H9 (cell line): ENCODE data around the gene GTF2F2. TPM values are rescaled to one million over a fixed set of nuclear protein-coding genes. Genes with fewer than 3 reads are reported as not detected.

Source experiments
- DNase-seq: peaks from one replicate; pipeline ENCODE4 v3.0.0-alpha.2; 2017
- H2AFZ ChIP-seq: one replicate; pipeline ENCODE4 v1.6.1; 2013; ENCODE audit warnings: mild to moderate bottlenecking, low read length, control low read depth, moderate library complexity
- H2AK5ac ChIP-seq: 2 replicates; pipeline ENCODE4 v1.6.1; 2013; ENCODE audit warnings: low read length, control low read depth, mixed read lengths; ENCODE audit not compliant: insufficient read length
- H2BK120ac ChIP-seq: one replicate; pipeline ENCODE4 v1.6.1; 2013; ENCODE audit warnings: low read depth, mild to moderate bottlenecking, low read length, control low read depth, inconsistent platforms; ENCODE audit not compliant: poor library complexity, severe bottlenecking
- H2BK12ac ChIP-seq: 2 replicates; pipeline ENCODE4 v1.6.1; 2013; ENCODE audit warnings: low read length, control low read depth, mixed read lengths, low read depth; ENCODE audit not compliant: insufficient read length
- H2BK15ac ChIP-seq: 2 replicates; pipeline ENCODE4 v1.6.1; 2013; ENCODE audit warnings: low read depth, low read length, control low read depth
- H2BK20ac ChIP-seq: one replicate; pipeline ENCODE4 v1.6.1; 2013; ENCODE audit warnings: low read depth, mild to moderate bottlenecking, low read length, control low read depth, inconsistent platforms; ENCODE audit not compliant: poor library complexity, severe bottlenecking
- H2BK5ac ChIP-seq: 2 replicates; pipeline ENCODE4 v1.6.1; 2013; ENCODE audit warnings: low read length, control low read depth, mixed read lengths; ENCODE audit not compliant: insufficient read length
- H3K14ac ChIP-seq: 2 replicates; pipeline ENCODE4 v1.6.1; 2013; ENCODE audit warnings: low read length, control low read depth; ENCODE audit not compliant: insufficient read depth
- H3K18ac ChIP-seq: 2 replicates; pipeline ENCODE4 v1.6.1; 2013; ENCODE audit warnings: low read depth, mild to moderate bottlenecking, mixed read lengths, low read length, control low read depth; ENCODE audit not compliant: insufficient read length
- H3K23ac ChIP-seq: 2 replicates; pipeline ENCODE4 v1.6.1; 2013; ENCODE audit warnings: low read length, control low read depth, mixed read lengths, low read depth; ENCODE audit not compliant: insufficient read length
- H3K23me2 ChIP-seq: 2 replicates; pipeline ENCODE4 v1.6.1; 2013; ENCODE audit warnings: low read depth, mild to moderate bottlenecking, mixed read lengths, low read length, control low read depth; ENCODE audit not compliant: insufficient read length, poor library complexity, severe bottlenecking
- H3K27ac ChIP-seq: 2 replicates; pipeline ENCODE4 v1.5.1; 2013; ENCODE audit warnings: low read length, control low read depth, mixed read lengths, low read depth; ENCODE audit not compliant: insufficient read length
- H3K27me3 ChIP-seq: 2 replicates; pipeline ENCODE4 v1.6.1; 2013; ENCODE audit warnings: low read length, control low read depth, inconsistent platforms; ENCODE audit not compliant: insufficient read depth
- H3K4ac ChIP-seq: 2 replicates; pipeline ENCODE4 v1.6.1; 2013; ENCODE audit warnings: low read depth, mild to moderate bottlenecking, control low read depth, inconsistent platforms, low read length, moderate library complexity
- H3K4me1 ChIP-seq: 2 replicates; pipeline ENCODE4 v1.6.1; 2013; ENCODE audit warnings: low read length, control low read depth, inconsistent platforms; ENCODE audit not compliant: insufficient read depth
- H3K4me2 ChIP-seq: 2 replicates; pipeline ENCODE4 v1.6.1; 2013; ENCODE audit warnings: low read length, control low read depth, mixed read lengths; ENCODE audit not compliant: insufficient read length, insufficient read depth
- H3K56ac ChIP-seq: 2 replicates; pipeline ENCODE4 v1.6.1; 2013; ENCODE audit warnings: low read depth, mild to moderate bottlenecking, mixed read lengths, low read length, control low read depth; ENCODE audit not compliant: insufficient read length
- H3K79me1 ChIP-seq: 2 replicates; pipeline ENCODE4 v1.6.1; 2013; ENCODE audit warnings: low read depth, mild to moderate bottlenecking, moderate library complexity, low read length, control low read depth, inconsistent platforms; ENCODE audit not compliant: insufficient read depth, poor library complexity, severe bottlenecking
- H3K79me2 ChIP-seq: 2 replicates; pipeline ENCODE4 v1.6.1; 2013; ENCODE audit warnings: low read length, control low read depth, inconsistent platforms; ENCODE audit not compliant: insufficient read depth
- H3K9ac ChIP-seq: 2 replicates; pipeline ENCODE4 v1.6.1; 2013; ENCODE audit warnings: low read length, control low read depth, mixed read lengths; ENCODE audit not compliant: insufficient read length; ENCODE audit errors: extremely low read depth
- H3K9me3 ChIP-seq: one replicate; pipeline ENCODE4 v1.6.1; 2013; ENCODE audit warnings: low read depth, low read length, inconsistent platforms; ENCODE audit not compliant: control insufficient read depth
- H3T11ph ChIP-seq: one replicate; pipeline ENCODE4 v1.6.1; 2013; ENCODE audit warnings: mild to moderate bottlenecking, low read length, control low read depth, inconsistent platforms
- H4K20me1 ChIP-seq: one replicate; pipeline ENCODE4 v1.6.1; 2013; ENCODE audit not compliant: control insufficient read depth, insufficient read length, insufficient read depth
- H4K5ac ChIP-seq: 2 replicates; pipeline ENCODE4 v1.6.1; 2013; ENCODE audit warnings: low read depth, mild to moderate bottlenecking, mixed read lengths, low read length, control low read depth; ENCODE audit not compliant: insufficient read length
- H4K8ac ChIP-seq: replicated peaks from 2 replicates; pipeline ENCODE4 v1.6.1; 2013; ENCODE audit warnings: low read length, control low read depth, mixed read lengths, low read depth; ENCODE audit not compliant: insufficient read length
- H4K91ac ChIP-seq: 2 replicates; pipeline ENCODE4 v1.6.1; 2013; ENCODE audit warnings: low read depth, mild to moderate bottlenecking, moderate library complexity, mixed read lengths, low read length, control low read depth; ENCODE audit not compliant: insufficient read length
- H3K27ac Mint-ChIP-seq, 3 experiments: 2 replicates in 2 of 3; 3 replicates in 1 of 3; pipeline ENCODE4 v1.8.0; 2020 to 2021; ENCODE audit warnings: mixed read lengths in 3 of 3, mild to moderate bottlenecking in 1 of 3, moderate library complexity in 1 of 3
- H3K27me3 Mint-ChIP-seq: 2 replicates; pipeline ENCODE4 v1.8.0; 2021; ENCODE audit warnings: low read depth, mild to moderate bottlenecking, moderate library complexity, mixed read lengths
- H3K36me3 Mint-ChIP-seq, 3 experiments: 2 replicates in 2 of 3; 3 replicates in 1 of 3; pipeline ENCODE4 v1.8.0; 2020 to 2021; ENCODE audit warnings: low read depth in 3 of 3, mixed read lengths in 3 of 3; ENCODE audit not compliant: insufficient read depth in 1 of 3
- H3K4me1 Mint-ChIP-seq, 2 experiments: 2 replicates each; pipeline ENCODE4 v1.8.0; 2020; ENCODE audit warnings: mixed read lengths in 2 of 2
- H3K4me3 Mint-ChIP-seq, 2 experiments: 2 replicates in 1 of 2; 3 replicates in 1 of 2; pipeline ENCODE4 v1.8.0; 2020 to 2021; ENCODE audit warnings: mild to moderate bottlenecking in 2 of 2, mixed read lengths in 2 of 2, moderate library complexity in 1 of 2
- H3K9me3 Mint-ChIP-seq, 2 experiments: 2 replicates in 1 of 2; 3 replicates in 1 of 2; pipeline ENCODE4 v1.8.0; 2020; ENCODE audit warnings: mild to moderate bottlenecking in 2 of 2, mixed read lengths in 2 of 2, moderate library complexity in 1 of 2
- CTCF ChIP-seq: fragments of 200-600 bp; sonication (generic); conservative IDR thresholded peaks from 3 replicates; pipeline ENCODE4 v1.8.0; 2021; ENCODE audit warnings: antibody characterized with exemption, mild to moderate bottlenecking
- WGBS: extraction: QIAGEN DNeasy Blood & Tissue Kit; methylation state at CpG from one replicate; pipeline ENCODE4 v1.1.7; 2013; ENCODE audit warnings: missing lambda C conversion rate, low lambda C conversion rate, mixed read lengths; ENCODE audit not compliant: insufficient read length; ENCODE audit errors: extremely low coverage; 5-methylcytosine and 5-hydroxymethylcytosine counted together
- total RNA-seq: library from RNA; stranded (reverse); gene quantifications from 2 replicates; pipeline ENCODE4 v1.2.1, GENCODE V29; 2021

The GTF2F2 gene
- total RNA-seq, 1 experiment from 2014 or later: 29.6 TPM

- Histone ChIP-seq H4K8ac (no peak overlapping the region), H3K4ac (no peak overlapping the region), H3K4me1 (peaks cover 5% of the 10 kb centered on the region; the same call in 1 of the 2 replicates), H3K23ac (no peak overlapping the region), H3K18ac (no peak overlapping the region), H3K23me2 (no peaks in the 10 kb centered on the region), H4K5ac (no peak overlapping the region), H3K9ac (no peak overlapping the region), H3K79me2 (no peaks in the 10 kb centered on the region), H3K27me3 (no peaks in the 10 kb centered on the region), H2BK120ac (no peak overlapping the region), H3K27ac (no peak overlapping the region), H3T11ph (no peak overlapping the region), H2BK15ac (no peak overlapping the region), H3K4me2 (no peak overlapping the region), H3K56ac (no peak overlapping the region), H3K14ac (no peak overlapping the region), H2AFZ (no peak overlapping the region), H4K91ac (no peak overlapping the region), H4K20me1 (no peaks in the 10 kb centered on the region), H2AK5ac (no peak overlapping the region), H2BK5ac (no peak overlapping the region), H3K79me1 (no peaks in the 10 kb centered on the region), H2BK12ac (no peak overlapping the region), H3K9me3 (no peaks in the 10 kb centered on the region), H2BK20ac (no peak overlapping the region)
- H3K36me3 Mint-ChIP-seq: no peaks in the 10 kb centered on the region
- no peak overlapping the region for H3K4me3 Mint-ChIP-seq
- H3K9me3 Mint-ChIP-seq: no peaks in the 10 kb centered on the region
- no peak for TF ChIP-seq CTCF
- 0 out of 7 replicates have a peak overlapping the region, but pooled peaks of 1 of the 3 experiments have one; percentile 73 for H3K27ac Mint-ChIP-seq
- no peak for DNase-seq
- WGBS: no CpG with 5 or more reads among the region's 2 CpGs
- peaks cover 11 to 24% of the 10 kb centered on the region in 2 experiments for H3K4me1 Mint-ChIP-seq
- H3K27me3 Mint-ChIP-seq: no peaks in the 10 kb centered on the region; the same call in 1 of the 2 replicates
Measured at GRCh38 chr13:45303026-45303425, 182.7 kb downstream of the GTF2F2 start.
